K562 (cell line): ENCODE data around the gene MGAT5. TPM values are rescaled to one million over a fixed set of nuclear protein-coding genes. Genes with fewer than 3 reads are reported as not detected.

Experiments
- ATAC-seq: fragments of 200-7000 bp; cut with Tn5 transposase; 3 replicates; pipeline ENCODE4 v1.9.1; 2020; ENCODE audit warnings: moderate library complexity
- BruUV-seq: library from RNA; stranded (reverse); fragments of 400-500 nt; replicated peaks from 2 replicates; lab custom pipeline; 2021; lab: Mats Ljungman, UMichigan
- CTCF ChIA-PET: fragments of 300-600 bp; formaldehyde crosslinking; extraction: SDS; loops from one replicate; lab custom pipeline; 2021; ENCODE audit warnings: low intra/inter-chr PET ratio; lab: Yijun Ruan, JAX
- POLR2A ChIA-PET: fragments of 300-600, 350-650 bp; sonication (Branson Sonifier 250); formaldehyde crosslinking; extraction: SDS; loops from one replicate; lab custom pipeline; 2021; ENCODE audit warnings: antibody characterized with exemption, inconsistent platforms; lab: Yijun Ruan, JAX
- DNase-seq, 4 experiments: peaks; one replicate each; pipeline versions ENCODE4 v3.0.0 to v3.0.0-alpha.2; 2011 to 2018; ENCODE audit warnings: low spot score in 3 of 4, mixed read lengths in 3 of 4; ENCODE audit errors: extremely low read depth in 1 of 4
- FAIRE-seq: peaks from 2 replicates; lab custom pipeline; 2011; peaks lifted over from hg19 to GRCh38; lab: Jason Lieb, UNC
- H2AFZ ChIP-seq: 2 replicates; pipeline ENCODE4 v1.6.0; 2011; ENCODE audit warnings: low read depth, low read length, control low read depth, inconsistent platforms
- H3K27ac ChIP-seq: fragments of 200-600 bp; 3 replicates; pipeline ENCODE4 v1.8.0; 2011; ENCODE audit warnings: low read depth, mild to moderate bottlenecking, control low read depth, inconsistent platforms, low read length, moderate library complexity, mixed read lengths; ENCODE audit errors: extremely low read depth
- H3K27me3 ChIP-seq, 2 experiments: fragments of 300-600 bp in 1 of 2; 2 replicates in 1 of 2; 3 replicates in 1 of 2; pipeline versions ENCODE4 v1.6.0 to v1.8.0; 2011; ENCODE audit warnings: inconsistent platforms in 2 of 2, low read length in 2 of 2, mild to moderate bottlenecking in 1 of 2, mixed read lengths in 1 of 2, moderate library complexity in 1 of 2; ENCODE audit not compliant: control insufficient read depth in 2 of 2, insufficient read depth in 2 of 2
- H3K36me3 ChIP-seq: fragments of 300-600 bp; 3 replicates; pipeline ENCODE4 v1.8.0; 2011; ENCODE audit warnings: mild to moderate bottlenecking, low read length, inconsistent platforms; ENCODE audit not compliant: control insufficient read depth, insufficient read depth
- H3K4me1 ChIP-seq, 2 experiments: fragments of 200-600 bp in 1 of 2; replicated peaks in 1 of 2; 2 replicates in 1 of 2; 3 replicates in 1 of 2; pipeline versions ENCODE4 v1.5.1 to v1.8.0; 2011; ENCODE audit warnings: inconsistent platforms in 2 of 2, low read length in 2 of 2, mild to moderate bottlenecking in 1 of 2, mixed read lengths in 1 of 2, moderate library complexity in 1 of 2; ENCODE audit not compliant: control insufficient read depth in 2 of 2, insufficient read depth in 2 of 2
- H3K4me2 ChIP-seq: 2 replicates; pipeline ENCODE4 v1.6.1; 2011; ENCODE audit warnings: low read length, control low read depth, inconsistent platforms, mixed read lengths; ENCODE audit not compliant: insufficient read depth
- H3K4me3 ChIP-seq: fragments of 200-600 bp; sonication (generic), shearing (Covaris generic); 2 replicates; pipeline ENCODE4 v1.5.1; 2016; ENCODE audit warnings: control low read depth, inconsistent platforms
- H3K79me2 ChIP-seq: fragments of 200-600 bp; 3 replicates; pipeline ENCODE4 v1.8.0; 2011; ENCODE audit warnings: low read length, inconsistent platforms; ENCODE audit not compliant: control insufficient read depth, insufficient read depth
- H3K9ac ChIP-seq, 2 experiments: 2 replicates each; pipeline versions ENCODE4 v1.6.0 to v1.6.1; 2011; ENCODE audit warnings: low read depth in 2 of 2, low read length in 2 of 2, control low read depth in 1 of 2, inconsistent platforms in 1 of 2, mild to moderate bottlenecking in 1 of 2, mixed read lengths in 1 of 2; ENCODE audit not compliant: insufficient read depth in 1 of 2
- H3K9me1 ChIP-seq: one replicate; pipeline ENCODE4 v1.6.0; 2011; ENCODE audit warnings: inconsistent platforms, mild to moderate bottlenecking, low read length, moderate library complexity; ENCODE audit not compliant: control insufficient read depth, insufficient read depth
- H3K9me3 ChIP-seq: replicated peaks from 2 replicates; pipeline ENCODE4 v1.5.1; 2011; ENCODE audit warnings: low read depth, low read length, inconsistent platforms; ENCODE audit not compliant: control insufficient read depth, insufficient read depth
- H4K20me1 ChIP-seq: replicated peaks from 2 replicates; pipeline ENCODE4 v1.6.1; 2011; ENCODE audit warnings: low read length, inconsistent platforms, mixed read lengths; ENCODE audit not compliant: control insufficient read depth, insufficient read depth
- BMI1 ChIP-seq: fragments of 150-350 bp; IDR thresholded peaks from 2 replicates; pipeline ENCODE4 v1.6.1; 2014; ENCODE audit warnings: low read length
- FOXA3 ChIP-seq, 2 experiments: fragments of 450-650 bp in 1 of 2; sonication (generic) in 1 of 2; formaldehyde crosslinking; IDR thresholded peaks in 1 of 2; conservative IDR thresholded peaks in 1 of 2; 2 replicates each; pipeline versions ENCODE4 v1.4.0 to v1.8.0; 2020 to 2022; ENCODE audit warnings: mild to moderate bottlenecking in 2 of 2, missing genetic modification reagents in 1 of 2
- KDM4B ChIP-seq, 2 experiments: fragments of 450-650 bp in 1 of 2; sonication (generic) in 1 of 2; IDR thresholded peaks; 2 replicates each; pipeline ENCODE4 v1.6.1; 2016 to 2017; ENCODE audit warnings: borderline replicate concordance in 2 of 2, antibody characterized with exemption in 1 of 2, low read depth in 1 of 2, mild to moderate bottlenecking in 1 of 2
- MEF2A ChIP-seq: IDR thresholded peaks from 2 replicates; pipeline ENCODE4 v1.6.1; 2011; ENCODE audit warnings: low read depth, mild to moderate bottlenecking, low read length, moderate library complexity; ENCODE audit not compliant: control insufficient read depth
- NFATC3 ChIP-seq: fragments of 450-650 bp; IDR thresholded peaks from 2 replicates; pipeline ENCODE4 v1.6.1; 2017; ENCODE audit warnings: mild to moderate bottlenecking
- NFXL1 ChIP-seq: fragments of 450-650 bp; formaldehyde crosslinking; IDR thresholded peaks from 2 replicates; pipeline ENCODE4 v1.4.0; 2021; ENCODE audit warnings: mild to moderate bottlenecking
- PHTF2 ChIP-seq: fragments of 250-450 bp; sonication (Bioruptor Pico); IDR thresholded peaks from 2 replicates; pipeline ENCODE4 v1.5.0; 2021; ENCODE audit warnings: mild to moderate bottlenecking
- RAD21 ChIP-seq, 2 experiments: fragments of 250-450 bp in 1 of 2; fragments of 450-650 bp in 1 of 2; sonication (Bioruptor Pico) in 1 of 2; formaldehyde crosslinking in 1 of 2; IDR thresholded peaks in 1 of 2; conservative IDR thresholded peaks in 1 of 2; 2 replicates each; pipeline versions ENCODE4 v1.4.0 to v1.8.0; 2020 to 2022; ENCODE audit warnings: mild to moderate bottlenecking in 2 of 2, moderate library complexity in 1 of 2
- ZBTB1 ChIP-seq: sonication (generic); formaldehyde crosslinking; IDR thresholded peaks from 2 replicates; pipeline ENCODE4 v1.8.1; 2023; ENCODE audit warnings: missing genetic modification reagents, low read depth, mild to moderate bottlenecking, borderline replicate concordance
- WGBS: fragments of 100-300 bp; shearing (Covaris generic); methylation state at CpG from one replicate; pipeline ENCODE4 v1.1.6; 2016; ENCODE audit warnings: low coverage, mixed read lengths; ENCODE audit not compliant: insufficient coverage; ENCODE audit errors: missing lambda C conversion rate; 5-methylcytosine and 5-hydroxymethylcytosine counted together
- in situ Hi-C: fragments of 300-500 bp; cut with MboI; formaldehyde crosslinking; loops from 4 replicates; pipeline ENCODE4 v1.15.0; 2018; ENCODE audit warnings: inconsistent platforms, mixed read lengths
- intact Hi-C: fragments of 100-400 bp; cut with micrococcal nuclease; formaldehyde crosslinking; loops from 2 replicates; pipeline ENCODE4 v1.14.2; 2022
- polyA plus RNA-seq, 8 experiments: library from polyadenylated mRNA; depleted of rRNA in 4 of 8; stranded (reverse) in 5 of 8; unstranded in 3 of 8; fragments of >200 nt; fragmentation: Nextera tagmentation in 2 of 8; fragmentation: Illumina TruSeq in 1 of 8; extraction: Ambion mirVana in 2 of 8; extraction: Trizol in 1 of 8; gene quantifications; 2 replicates each; pipeline versions ENCODE4 v1.2.1 to v1.2.3, GENCODE V29; 2011 to 2014; ENCODE audit warnings: inconsistent platforms in 1 of 8, missing spikeins in 1 of 8
- total RNA-seq, 7 experiments: library from RNA; depleted of rRNA in 6 of 7; stranded (reverse); fragments of >200 nt in 6 of 7; fragmentation: Illumina TruSeq in 2 of 7; extraction: Trizol in 2 of 7; gene quantifications; 2 replicates each; pipeline versions ENCODE4 v1.2.1 to v1.2.3, GENCODE V29; 2011 to 2021; ENCODE audit warnings: low replicate concordance in 1 of 7

The MGAT5 gene
- total and polyA plus RNA-seq, 9 of the 15 experiments (the other 6 are each of a cell fraction or from before 2014, with no cell fraction given), result 1.6 to 18.6 (median 11.1) TPM

- H2AFZ ChIP-seq, result no peak overlapping the region
- no peaks in the 10 kb centered on the region for H4K20me1 ChIP-seq
- ATAC-seq (no peak), DNase-seq (no peak), FAIRE-seq (no peak)
- H3K36me3 ChIP-seq, result no peaks in the 10 kb centered on the region
- no peaks in the 10 kb centered on the region for H3K9me1 ChIP-seq
- H3K9me3 ChIP-seq, result no peaks in the 10 kb centered on the region
- WGBS, result 38% methylated on average over 1 of the region's 1 CpG
- H3K9ac ChIP-seq, result no peak overlapping the region
- ChIA-PET CTCF (no interaction called here), POLR2A (no interaction called here)
- no peaks in the 10 kb centered on the region for H3K27me3 ChIP-seq
- H3K27ac ChIP-seq, result no peak overlapping the region
- no TSS peak for BruUV-seq
- intact Hi-C loops, result no loop called here
- H3K4me3 ChIP-seq, result no peak overlapping the region
- no peaks in the 10 kb centered on the region for H3K4me1 ChIP-seq
- no peak overlapping the region for H3K4me2 ChIP-seq
- no peaks in the 10 kb centered on the region for H3K79me2 ChIP-seq
- no peak for TF ChIP-seq BMI1
- no peak for TF ChIP-seq PHTF2 (CRISPR knock-in tag)
- TF ChIP-seq MEF2A, result no peak
- TF ChIP-seq ZBTB1, result no peak
- no peak for TF ChIP-seq NFXL1 (CRISPR knock-in tag)
- TF ChIP-seq FOXA3 (CRISPR knock-in tag; conservative IDR thresholded peaks at IDR 0.05 in 1 of 2, IDR thresholded peaks at IDR 0.05 in 1 of 2), result no peak
- no peak for TF ChIP-seq KDM4B (IDR thresholded peaks at IDR 0.05; ENCODE audit: borderline replicate concordance in 2 of 2, low read depth in 1 of 2)
- no peak for TF ChIP-seq RAD21 (CRISPR knock-in tag; conservative IDR thresholded peaks at IDR 0.05 in 1 of 2, IDR thresholded peaks at IDR 0.05 in 1 of 2)
- no peak for TF ChIP-seq NFATC3
- in situ Hi-C loops, result loop anchor here (25.0 kb wide), 2 partner anchors 304 to 529 kb away; no protein-coding TSS in a partner anchor
These were observed 162.8 kb downstream of the MGAT5 start for GRCh38 chr2:134416637-134417036.
